ENCODE measurements around the gene TAGLN.

Gene TAGLN

GRCh38 chr11:117218133-117218915, 19.2 kb downstream of the TAGLN start:
- no peaks in the 10 kb centered on the region for H3K79me2 ChIP-seq (ENCODE audit: insufficient read depth, low read length)
- no peaks in the 10 kb centered on the region for H4K20me1 ChIP-seq (ENCODE audit: insufficient read depth, low read length, poor library complexity, severe bottlenecking)
- no peaks in the 10 kb centered on the region for H3K4me1 ChIP-seq (ENCODE audit: insufficient read depth, low read length, poor library complexity, severe bottlenecking)
- no peaks in the 10 kb centered on the region for H3K27me3 ChIP-seq (ENCODE audit: insufficient read depth, low read length, poor library complexity, severe bottlenecking)
- no peaks in the 10 kb centered on the region for H3K9me3 ChIP-seq (ENCODE audit: insufficient read depth, low read depth, low read length)
- H3K4me2 ChIP-seq (ENCODE audit: low read depth, low read length, poor library complexity, severe bottlenecking): no peak overlapping the region
- no peaks in the 10 kb centered on the region for H3K9me2 ChIP-seq (replicated peaks; ENCODE audit: low read depth, low read length)
- H3K4me3 ChIP-seq (ENCODE audit: low read length, poor library complexity, severe bottlenecking): no peak overlapping the region
- H3F3A ChIP-seq (ENCODE audit: low read depth): no peaks in the 10 kb centered on the region
- H3K9ac ChIP-seq (ENCODE audit: low read depth, low read length, poor library complexity, severe bottlenecking): no peak overlapping the region
- no peak overlapping the region for H2AFZ ChIP-seq (ENCODE audit: low read length)
- TF ChIP-seq EZH2phosphoT487 (IDR thresholded peaks at IDR 0.05; ENCODE audit: borderline replicate concordance) (no peak), CTCF (conservative IDR thresholded peaks at IDR 0.05; ENCODE audit: low read length) (no peak)
- peaks cover 36% of the 10 kb centered on the region; the same call in 1 of the 2 replicates for H3K36me3 ChIP-seq (ENCODE audit: insufficient read depth, low read length)

GRCh38 chr11:117219001-117219400, 19.8 kb downstream of the TAGLN start:
- Histone ChIP-seq H3K4me2 (ENCODE audit: low read depth, low read length, poor library complexity, severe bottlenecking) (no peak overlapping the region), H3K9ac (ENCODE audit: low read depth, low read length, poor library complexity, severe bottlenecking) (no peak overlapping the region), H3K9me2 (replicated peaks; ENCODE audit: low read depth, low read length) (no peaks in the 10 kb centered on the region), H2AFZ (ENCODE audit: low read length) (no peak overlapping the region), H3K4me1 (ENCODE audit: insufficient read depth, low read length, poor library complexity, severe bottlenecking) (no peaks in the 10 kb centered on the region), H3K79me2 (ENCODE audit: insufficient read depth, low read length) (no peaks in the 10 kb centered on the region), H3K4me3 (ENCODE audit: low read length, poor library complexity, severe bottlenecking) (no peak overlapping the region), H3F3A (ENCODE audit: low read depth) (no peaks in the 10 kb centered on the region), H3K9me3 (ENCODE audit: insufficient read depth, low read depth, low read length) (no peaks in the 10 kb centered on the region), H4K20me1 (ENCODE audit: insufficient read depth, low read length, poor library complexity, severe bottlenecking) (no peaks in the 10 kb centered on the region), H3K27me3 (ENCODE audit: insufficient read depth, low read length, poor library complexity, severe bottlenecking) (no peaks in the 10 kb centered on the region), H3K36me3 (ENCODE audit: insufficient read depth, low read length) (peaks cover 42% of the 10 kb centered on the region; the same call in 1 of the 2 replicates)
- TF ChIP-seq EZH2phosphoT487 (IDR thresholded peaks at IDR 0.05; ENCODE audit: borderline replicate concordance): no peak
- no peak for TF ChIP-seq CTCF (conservative IDR thresholded peaks at IDR 0.05; ENCODE audit: low read length)

- H3K9me2 ChIP-seq (replicated peaks; ENCODE audit: low read depth, low read length): no peaks in the 10 kb centered on the region
- H3K4me2 ChIP-seq (ENCODE audit: low read depth, low read length, poor library complexity, severe bottlenecking): no peak overlapping the region
- no peak overlapping the region for H2AFZ ChIP-seq (ENCODE audit: low read length)
- H3K9me3 ChIP-seq (ENCODE audit: insufficient read depth, low read depth, low read length): no peaks in the 10 kb centered on the region
- H3K79me2 ChIP-seq (ENCODE audit: insufficient read depth, low read length): no peaks in the 10 kb centered on the region
- H3K36me3 ChIP-seq (ENCODE audit: insufficient read depth, low read length): peaks cover 40% of the 10 kb centered on the region; the same call in 1 of the 2 replicates
- no peaks in the 10 kb centered on the region for H3F3A ChIP-seq (ENCODE audit: low read depth)
- no peaks in the 10 kb centered on the region for H3K27me3 ChIP-seq (ENCODE audit: insufficient read depth, low read length, poor library complexity, severe bottlenecking)
- no peaks in the 10 kb centered on the region for H3K4me1 ChIP-seq (ENCODE audit: insufficient read depth, low read length, poor library complexity, severe bottlenecking)
- no peak overlapping the region for H3K4me3 ChIP-seq (ENCODE audit: low read length, poor library complexity, severe bottlenecking)
- TF ChIP-seq CTCF (conservative IDR thresholded peaks at IDR 0.05; ENCODE audit: low read length) (no peak), EZH2phosphoT487 (IDR thresholded peaks at IDR 0.05; ENCODE audit: borderline replicate concordance) (no peak)
- no peaks in the 10 kb centered on the region for H4K20me1 ChIP-seq (ENCODE audit: insufficient read depth, low read length, poor library complexity, severe bottlenecking)
- H3K9ac ChIP-seq (ENCODE audit: low read depth, low read length, poor library complexity, severe bottlenecking): no peak overlapping the region
Observed at GRCh38 chr11:117219455-117219854, 20.3 kb downstream of the TAGLN start.
